Left ventricle myocardium inferior (tissue), 1 donor: ENCODE data around the gene CHKB. TPM values are rescaled to one million over a fixed set of nuclear protein-coding genes. Genes with fewer than 3 reads are reported as not detected.

ENCODE experiments used
- DNase-seq: peaks from one replicate; pipeline ENCODE4 v3.0.0-alpha.2; 2020
- H3K27ac ChIP-seq: fragments of 200-600 bp; replicated peaks from 2 replicates; pipeline ENCODE4 v1.8.0; 2021
- H3K27me3 ChIP-seq: fragments of 200-600 bp; 2 replicates; pipeline ENCODE4 v1.8.0; 2021; ENCODE audit warnings: low read depth
- H3K36me3 ChIP-seq: fragments of 200-600 bp; 2 replicates; pipeline ENCODE4 v1.8.0; 2021
- H3K4me1 ChIP-seq: fragments of 200-600 bp; 2 replicates; pipeline ENCODE4 v1.8.0; 2021
- H3K4me3 ChIP-seq: fragments of 200-600 bp; 2 replicates; pipeline ENCODE4 v1.8.0; 2021; ENCODE audit warnings: mild to moderate bottlenecking, moderate library complexity
- H3K9me3 ChIP-seq: fragments of 200-600 bp; replicated peaks from 2 replicates; pipeline ENCODE4 v1.8.0; 2021
- intact Hi-C: fragments of 100-400 bp; cut with micrococcal nuclease; formaldehyde crosslinking; loops from one replicate; pipeline ENCODE4 v1.11.0; 2022
- total RNA-seq: library from RNA; stranded (reverse); fragmentation: NEBNext Ultra II Directional; extraction: Animal tissue kit (Norgen Biotek cat#: 25700); gene quantifications from one replicate; pipeline ENCODE4 v1.2.1, GENCODE V29; 2021
- TF ChIP-seq, protein P1 (sequence below): fragments of 200-600 bp; IDR thresholded peaks from 2 replicates; pipeline ENCODE4 v1.8.0; 2021; ENCODE audit warnings: antibody characterized with exemption, mild to moderate bottlenecking, borderline replicate concordance
- donor health status: DM: no; HTN: yes; CAD: no; lungs with severe emphysema.

Gene CHKB
- total RNA-seq, 1 donor from 2014 or later: 36.0 TPM

DNA sequence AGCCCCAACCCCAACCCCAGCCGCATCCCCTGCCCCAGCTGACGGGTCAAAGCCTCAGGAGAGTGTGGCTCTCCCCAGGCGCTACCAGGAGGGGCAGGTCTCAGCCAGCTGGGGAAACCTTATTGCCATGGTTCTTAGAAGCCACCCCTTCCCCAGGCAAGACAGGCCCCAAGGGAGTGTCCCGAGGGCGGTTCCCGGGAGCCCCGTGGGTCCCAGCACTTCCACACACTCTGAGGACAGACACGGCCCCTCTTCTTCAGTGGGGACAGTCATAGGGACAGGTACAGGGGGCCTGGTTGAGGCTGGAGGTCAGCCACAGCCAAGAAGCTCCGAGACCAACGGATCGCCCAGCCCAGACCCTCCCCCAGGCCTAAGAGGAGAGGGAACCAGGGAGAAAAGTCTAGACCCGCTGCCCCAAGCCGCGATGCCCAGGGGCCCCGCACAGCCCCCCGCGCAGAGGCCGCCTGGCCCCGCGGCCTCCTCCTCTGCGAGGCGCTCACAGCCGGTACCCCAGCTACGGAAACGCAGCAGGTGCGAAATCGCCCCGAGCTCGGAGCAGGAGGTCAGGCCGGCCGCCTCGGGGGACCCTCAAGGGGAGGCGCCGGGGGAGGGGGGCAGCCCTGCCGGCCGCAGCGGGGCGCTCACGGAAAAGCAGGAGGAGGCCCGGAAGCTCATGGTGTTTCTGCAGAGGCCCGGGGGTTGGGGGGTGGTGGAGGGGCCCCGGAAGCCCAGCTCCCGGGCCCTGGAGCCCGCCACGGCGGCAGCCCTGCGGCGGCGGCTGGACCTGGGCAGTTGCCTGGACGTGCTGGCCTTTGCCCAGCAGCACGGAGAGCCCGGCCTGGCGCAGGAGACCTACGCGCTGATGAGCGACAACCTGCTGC lies 34.4 kb downstream of the CHKB start:
- DNase-seq: no peak
- peaks cover 86% of the 10 kb centered on the region for H3K27me3 ChIP-seq
- H3K4me1 ChIP-seq: peaks cover 28% of the 10 kb centered on the region
- H3K9me3 ChIP-seq: no peaks in the 10 kb centered on the region
- TF ChIP-seq, protein P1, sequence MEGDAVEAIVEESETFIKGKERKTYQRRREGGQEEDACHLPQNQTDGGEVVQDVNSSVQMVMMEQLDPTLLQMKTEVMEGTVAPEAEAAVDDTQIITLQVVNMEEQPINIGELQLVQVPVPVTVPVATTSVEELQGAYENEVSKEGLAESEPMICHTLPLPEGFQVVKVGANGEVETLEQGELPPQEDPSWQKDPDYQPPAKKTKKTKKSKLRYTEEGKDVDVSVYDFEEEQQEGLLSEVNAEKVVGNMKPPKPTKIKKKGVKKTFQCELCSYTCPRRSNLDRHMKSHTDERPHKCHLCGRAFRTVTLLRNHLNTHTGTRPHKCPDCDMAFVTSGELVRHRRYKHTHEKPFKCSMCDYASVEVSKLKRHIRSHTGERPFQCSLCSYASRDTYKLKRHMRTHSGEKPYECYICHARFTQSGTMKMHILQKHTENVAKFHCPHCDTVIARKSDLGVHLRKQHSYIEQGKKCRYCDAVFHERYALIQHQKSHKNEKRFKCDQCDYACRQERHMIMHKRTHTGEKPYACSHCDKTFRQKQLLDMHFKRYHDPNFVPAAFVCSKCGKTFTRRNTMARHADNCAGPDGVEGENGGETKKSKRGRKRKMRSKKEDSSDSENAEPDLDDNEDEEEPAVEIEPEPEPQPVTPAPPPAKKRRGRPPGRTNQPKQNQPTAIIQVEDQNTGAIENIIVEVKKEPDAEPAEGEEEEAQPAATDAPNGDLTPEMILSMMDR: no peak
- intact Hi-C loops: no loop called here
- H3K27ac ChIP-seq: no peak overlapping the region
- H3K36me3 ChIP-seq: no peaks in the 10 kb centered on the region
- peak overlapping the region; percentile 52 for H3K4me3 ChIP-seq

DNA sequence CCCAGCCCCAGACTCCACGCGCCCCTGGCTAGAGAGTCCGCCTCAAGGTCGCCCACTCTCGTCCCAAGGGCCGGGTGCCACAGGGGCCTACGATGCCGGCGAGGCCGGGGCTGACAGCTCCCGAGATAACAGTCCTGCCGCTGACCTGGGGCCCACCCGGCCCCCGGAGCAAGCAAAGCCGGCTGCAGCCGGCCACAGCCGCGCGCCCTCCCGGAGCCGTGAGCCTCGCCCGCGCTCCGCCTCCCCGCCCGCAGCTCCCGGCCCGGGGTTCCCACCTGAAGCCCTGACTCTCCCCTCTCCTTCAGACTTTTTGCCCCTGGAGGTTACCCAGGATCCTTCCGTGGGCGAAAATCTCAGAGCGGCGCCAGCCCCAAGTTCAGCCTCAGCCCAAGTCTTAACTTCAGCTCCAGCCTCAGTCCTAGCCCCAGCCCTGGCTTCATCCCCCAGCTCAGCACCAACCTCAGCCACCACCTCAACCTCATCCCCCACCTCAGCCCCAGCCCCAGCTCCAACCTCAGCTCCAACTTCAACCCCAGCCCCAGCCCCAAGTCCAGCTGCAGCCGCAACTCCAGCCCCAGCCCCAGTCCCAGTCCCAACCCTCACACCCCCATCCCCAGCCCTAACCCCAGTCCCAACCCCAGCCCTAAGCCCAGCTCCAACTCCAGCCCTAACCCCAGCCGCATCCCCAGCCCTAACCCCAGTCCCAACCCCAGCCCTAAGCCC lies 35.2 kb downstream of the CHKB start:
- peaks cover 28% of the 10 kb centered on the region for H3K4me1 ChIP-seq
- H3K4me3 ChIP-seq: no peak overlapping the region
- TF ChIP-seq, protein P1: no peak
- no peak for DNase-seq
- H3K9me3 ChIP-seq: no peaks in the 10 kb centered on the region
- peaks cover 87% of the 10 kb centered on the region for H3K27me3 ChIP-seq
- intact Hi-C loops: no loop called here
- no peak overlapping the region for H3K27ac ChIP-seq
- no peaks in the 10 kb centered on the region for H3K36me3 ChIP-seq

DNA sequence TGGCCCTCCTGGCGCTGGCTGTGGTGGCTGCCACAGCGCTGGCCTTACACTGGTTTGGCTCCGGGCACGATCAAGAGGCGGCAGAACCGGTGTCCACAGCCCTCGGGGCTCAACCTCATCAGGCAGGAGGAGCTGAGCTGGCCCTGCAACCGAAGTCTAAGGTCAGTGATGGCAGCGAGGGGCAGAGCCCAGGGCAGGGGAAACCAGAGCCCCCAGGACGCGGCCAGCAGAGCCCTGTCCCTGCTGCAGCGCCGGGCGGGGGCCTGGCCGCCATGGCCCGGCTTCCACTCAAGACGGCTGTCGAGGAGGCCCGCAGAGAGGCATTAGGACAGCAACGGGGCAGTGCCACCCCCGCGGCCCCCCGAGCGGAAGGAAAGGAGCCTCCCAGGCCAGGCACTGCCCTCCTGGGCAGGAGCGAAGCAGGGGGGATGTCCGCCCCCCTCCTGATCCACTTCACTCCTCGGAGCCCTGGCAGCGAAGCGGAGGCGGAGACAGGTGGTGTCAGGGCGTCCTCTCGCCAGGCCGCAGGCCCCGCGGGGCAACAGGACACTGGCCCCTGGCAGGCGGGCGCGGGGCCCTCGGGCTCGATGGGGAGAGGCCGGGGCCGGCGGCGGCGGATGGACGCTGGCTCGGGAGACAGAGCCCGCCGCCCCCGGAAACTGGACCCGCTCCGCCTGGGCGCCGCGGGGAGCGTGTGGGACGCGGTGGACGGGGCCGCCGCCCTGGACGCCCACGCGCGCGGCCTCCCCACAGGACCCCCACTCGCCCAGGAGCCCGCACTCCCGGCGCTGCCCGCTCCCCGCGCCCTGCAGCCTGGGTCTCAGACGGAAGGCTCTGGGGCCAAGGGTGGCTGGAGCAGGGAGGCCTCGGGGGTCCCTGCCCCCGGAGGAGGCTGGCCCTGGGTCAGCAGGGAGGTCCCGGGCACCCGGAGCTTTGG lies 36.1 kb downstream of the CHKB start:
- Histone ChIP-seq H3K36me3 (no peaks in the 10 kb centered on the region), H3K27ac (no peak overlapping the region), H3K4me3 (no peak overlapping the region), H3K9me3 (no peaks in the 10 kb centered on the region), H3K4me1 (peaks cover 28% of the 10 kb centered on the region), H3K27me3 (peaks cover 82% of the 10 kb centered on the region)
- intact Hi-C loops: no loop called here
- DNase-seq: no peak
- TF ChIP-seq, protein P1: no peak

DNA sequence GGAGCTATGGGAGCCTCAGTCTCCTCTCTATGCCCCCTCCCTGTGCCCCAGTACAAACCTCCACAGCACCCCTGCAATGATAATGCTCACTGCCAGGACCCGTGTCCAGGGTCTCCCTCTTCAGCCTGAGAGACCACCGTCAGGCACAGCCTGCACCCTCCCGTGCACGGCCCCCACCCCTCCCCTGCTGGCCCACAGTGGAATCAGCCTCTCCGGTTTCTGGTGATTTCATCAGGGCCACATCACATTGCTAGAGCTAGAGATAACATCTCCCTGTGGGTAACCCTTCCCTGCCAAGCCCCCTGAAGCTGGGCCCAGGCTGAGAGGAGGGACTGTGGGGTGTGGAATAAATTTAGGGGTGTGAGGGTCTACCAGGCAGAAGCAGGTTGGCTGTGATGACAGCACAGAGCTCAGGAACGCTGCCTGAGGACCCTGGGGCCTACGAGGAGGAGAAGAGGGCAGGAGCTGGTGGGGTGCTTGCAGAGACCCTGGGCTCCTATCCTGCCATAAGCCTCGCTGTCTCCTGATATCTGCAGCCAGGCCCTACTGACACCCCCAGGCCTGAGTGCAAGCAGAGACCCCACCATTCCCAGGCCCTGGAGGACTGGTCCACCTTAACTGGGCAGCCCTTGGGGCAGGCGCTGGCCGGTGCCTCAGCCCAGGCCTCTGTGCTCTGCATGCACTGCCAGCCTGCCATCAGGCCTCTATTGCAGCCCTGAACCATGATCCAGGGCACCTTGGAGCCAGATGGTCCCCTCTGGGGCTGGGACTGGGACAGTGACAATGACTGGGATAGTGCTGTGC lies 36.9 kb downstream of the CHKB start, which contains the start of gene KLHDC7B:
Gene KLHDC7B, plus strand, starts transcription at position 378 of the 804 bp plus-strand sequence. Its CDS starts 345 bp downstream, at position 723.
- Histone ChIP-seq H3K4me1 (peaks cover 28% of the 10 kb centered on the region), H3K27me3 (peaks cover 73% of the 10 kb centered on the region), H3K27ac (no peak within 1 kb of the TSS), H3K9me3 (no peaks in the 10 kb centered on the region), H3K36me3 (no peaks in the 10 kb centered on the region), H3K4me3 (no peak within 1 kb of the TSS)
- intact Hi-C loops: no loop called here
- TF ChIP-seq, protein P1: no peak
- DNase-seq: no peak
